Measurements from ENCODE around the gene DNPH1. TPM values are rescaled to one million over a fixed set of nuclear protein-coding genes. Genes with fewer than 3 reads are reported as not detected.

DNPH1 gene
- total and polyA plus RNA-seq, 9 of the 15 experiments (the other 6 are each of a cell fraction or from before 2014, with no cell fraction given): 7.3 to 300 (median 68.7) TPM

- TF ChIP-seq JUN (IDR thresholded peaks at IDR 0.05; ENCODE audit: borderline replicate concordance, low read depth, low read length): peak; percentile 66; the same call in 1 of the 2 replicates
- no peak for TF ChIP-seq JUN (CRISPR knock-in tag; IDR thresholded peaks at IDR 0.05; ENCODE audit: borderline replicate concordance)
- peak; percentile 66; the same call in 1 of the 2 replicates for TF ChIP-seq ZNF583 (CRISPR knock-in tag; IDR thresholded peaks at IDR 0.05)
Observed at GRCh38 chr6:43228951-43229802, at the start of gene DNPH1 (continued).

- Histone ChIP-seq H2AFZ (ENCODE audit: low read depth, low read length) (no peak overlapping the region), H3K79me2 (ENCODE audit: control insufficient read depth, insufficient read depth, low read length) (no peaks in the 10 kb centered on the region), H3K4me2 (ENCODE audit: insufficient read depth, low read length) (no peak overlapping the region), H3K4me3 (no peak overlapping the region), H3K4me1 (replicated peaks in 1 of 2; ENCODE audit: control insufficient read depth in 2 of 2, insufficient read depth in 2 of 2, low read length in 2 of 2) (peaks cover 0 to 35% of the 10 kb centered on the region in 2 experiments; a peak in 2 of 5 replicates), H3K36me3 (ENCODE audit: control insufficient read depth, insufficient read depth, low read length) (no peaks in the 10 kb centered on the region), H3K27me3 (ENCODE audit: control insufficient read depth in 2 of 2, insufficient read depth in 2 of 2, low read length in 2 of 2) (peaks cover 57 to 91% of the 10 kb centered on the region in 2 experiments), H3K9me1 (ENCODE audit: control insufficient read depth, insufficient read depth, low read length) (no peaks in the 10 kb centered on the region), H4K20me1 (replicated peaks; ENCODE audit: control insufficient read depth, insufficient read depth, low read length) (no peaks in the 10 kb centered on the region), H3K27ac (ENCODE audit: extremely low read depth, low read depth, low read length) (no peak overlapping the region), H3K9ac (ENCODE audit: insufficient read depth in 1 of 2, low read depth in 2 of 2, low read length in 2 of 2) (no peak overlapping the region), H3K9me3 (replicated peaks; ENCODE audit: control insufficient read depth, insufficient read depth, low read depth, low read length) (no peaks in the 10 kb centered on the region)
- DNase-seq (ENCODE audit: extremely low read depth in 1 of 4, low spot score in 3 of 4) (no peak), ATAC-seq (no peak), FAIRE-seq (no peak)
- 1% methylated on average over 4 of the region's 4 CpGs for WGBS (ENCODE audit: insufficient coverage, low coverage, missing lambda C conversion rate)
- in situ Hi-C loops (cut with MboI): no loop called here
- ChIA-PET POLR2A (interaction anchor here (0.6 to 3.7 kb wide), 2 partner anchors 11 to 189 kb away, joined by 4 to 19 read pairs; no protein-coding TSS in a partner anchor), CTCF (ENCODE audit: low intra/inter-chr PET ratio) (no interaction called here)
- intact Hi-C loops (cut with micrococcal nuclease): no loop called here
- BruUV-seq (replicated peaks): no TSS peak
- TF ChIP-seq HNRNPUL1 (IDR thresholded peaks at IDR 0.05; ENCODE audit: low read length) (no peak), C11orf30 (IDR thresholded peaks at IDR 0.05; ENCODE audit: low read depth) (no peak), HINFP (tag; conservative IDR thresholded peaks at IDR 0.05; ENCODE audit: low read depth) (no peak), ZBTB33 (CRISPR knock-in tag; IDR thresholded peaks at IDR 0.05) (no peak), MAFK (IDR thresholded peaks at IDR 0.05; ENCODE audit: low read length) (no peak), ZNF586 (CRISPR knock-in tag; conservative IDR thresholded peaks at IDR 0.05) (no peak), HNRNPLL (IDR thresholded peaks at IDR 0.05; ENCODE audit: low read depth, low read length, poor library complexity, severe bottlenecking) (no peak), MBD2 (IDR thresholded peaks at IDR 0.05; ENCODE audit: borderline replicate concordance, low read depth) (no peak), LEF1 (IDR thresholded peaks at IDR 0.05) (no peak), KHSRP (IDR thresholded peaks at IDR 0.05) (no peak), MAZ (CRISPR knock-in tag; conservative IDR thresholded peaks at IDR 0.05 in 1 of 2, IDR thresholded peaks at IDR 0.05 in 1 of 2) (no peak), ZNF41 (CRISPR knock-in tag; conservative IDR thresholded peaks at IDR 0.05) (no peak), EP300 (IDR thresholded peaks at IDR 0.05; ENCODE audit: low read length) (no peak), FOXA1 (IDR thresholded peaks at IDR 0.05; ENCODE audit: borderline replicate concordance) (no peak)
Observed at GRCh38 chr6:43278524-43279078, 49.3 kb upstream of the DNPH1 start.
